Skin epidermis (tissue), 12 donors: ENCODE measurements around the gene ACBD7.
A peak's percentile ranks its signal among the peaks of the same experiment; 100 is the strongest.

ENCODE experiments used
- H3K27ac ChIP-seq, 21 experiments: fragments of 200-600 bp; sonication (generic) in 11 of 21; one replicate each; pipeline ENCODE4 v1.5.0; 2020; ENCODE audit warnings: mild to moderate bottlenecking in 3 of 21, inconsistent platforms in 2 of 21, moderate library complexity in 2 of 21
- H3K4me3 ChIP-seq, 7 experiments: fragments of 200-600 bp; sonication (generic) in 2 of 7; one replicate each; pipeline ENCODE4 v1.5.0; 2020; ENCODE audit warnings: inconsistent platforms in 2 of 7, mild to moderate bottlenecking in 2 of 7, moderate library complexity in 1 of 7

ACBD7 gene

DNA sequence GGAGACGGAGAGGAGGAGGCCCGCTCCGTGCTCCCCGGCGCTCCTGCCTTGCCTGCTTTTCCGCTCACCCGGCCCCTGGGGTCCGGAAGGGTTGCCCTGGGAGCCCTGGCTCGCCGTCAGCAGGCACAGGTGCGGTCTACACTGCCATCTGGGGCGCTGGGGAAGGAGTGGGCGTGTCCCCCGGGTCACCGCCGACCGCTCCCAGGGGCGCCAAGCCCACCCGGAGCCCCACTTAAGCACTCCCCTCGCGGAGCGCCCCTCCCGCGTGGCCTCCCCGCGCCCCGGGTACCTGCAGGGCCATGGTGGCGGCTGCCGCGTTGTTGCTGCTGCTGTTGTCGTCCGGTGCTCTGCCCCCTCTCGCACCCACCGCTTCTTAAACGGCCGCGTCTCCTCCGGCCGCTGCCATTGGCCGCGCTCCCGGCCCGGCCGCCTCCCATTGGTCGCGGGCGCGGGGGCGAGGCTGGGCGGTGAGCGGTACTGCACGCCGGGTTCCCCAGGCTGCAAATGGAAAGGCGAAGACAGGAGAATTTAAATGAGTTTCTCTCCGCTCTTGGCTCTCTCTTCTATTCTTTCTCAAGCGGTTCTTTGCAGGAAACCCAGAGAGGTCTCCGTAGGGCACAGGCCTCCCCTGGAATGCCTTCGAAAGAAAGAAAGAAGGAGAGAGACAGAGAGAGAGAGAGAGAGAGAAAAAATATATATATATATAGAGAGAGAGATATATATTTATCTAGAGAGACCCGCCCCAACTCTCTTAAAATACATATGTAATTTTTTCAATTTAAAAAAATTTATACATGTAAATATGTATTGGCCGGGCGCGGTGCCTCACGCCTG lies at the start of gene ACBD7:
ACBD7 (minus strand) TSS at position 349 of the 834 bp plus-strand sequence; CDS start at position 301, 48 bp downstream.
- Histone ChIP-seq H3K4me3 (peak within 1 kb of the TSS; percentile 33 to 58 (median 53)), H3K27ac (no peak within 1 kb of the TSS)

DNA sequence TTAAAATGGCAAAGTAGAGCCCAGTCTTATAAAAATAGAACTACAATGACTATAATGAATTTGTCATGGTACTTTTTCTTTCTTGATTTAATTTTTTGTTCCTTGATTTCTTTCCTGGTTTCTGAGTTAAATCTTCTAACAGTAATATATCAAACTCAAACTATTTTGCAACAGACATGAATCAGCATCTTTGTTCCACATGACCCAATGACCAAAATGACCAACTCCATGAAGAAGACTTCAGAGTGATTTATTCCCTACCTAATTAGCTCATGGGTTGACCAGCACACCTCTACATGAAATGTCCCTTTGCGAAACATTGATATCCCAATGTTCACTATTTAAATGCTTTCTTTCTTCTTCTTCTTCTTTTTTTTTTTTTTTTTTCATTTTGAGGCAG lies 49.1 kb upstream of the ACBD7 start:
- no peak overlapping the region for H3K27ac ChIP-seq
- H3K4me3 ChIP-seq = no peak overlapping the region

DNA sequence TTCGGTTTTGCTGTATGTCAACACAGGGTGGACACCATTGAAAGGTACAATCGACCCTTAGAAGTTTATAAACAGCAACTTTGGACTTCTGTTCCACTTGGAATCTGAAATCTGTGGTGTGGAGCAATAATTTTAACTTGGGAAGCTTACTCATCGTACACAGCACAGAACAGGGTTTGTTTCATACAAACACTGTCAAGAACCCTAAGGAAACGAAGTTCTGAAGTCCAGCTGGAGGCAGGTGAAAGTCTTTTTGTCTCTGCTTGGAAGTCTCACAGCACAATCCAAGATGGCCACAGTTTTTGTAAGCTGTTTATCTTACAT lies 48.4 kb upstream of the ACBD7 start:
- H3K4me3 ChIP-seq = no peak overlapping the region
- no peak overlapping the region for H3K27ac ChIP-seq

DNA sequence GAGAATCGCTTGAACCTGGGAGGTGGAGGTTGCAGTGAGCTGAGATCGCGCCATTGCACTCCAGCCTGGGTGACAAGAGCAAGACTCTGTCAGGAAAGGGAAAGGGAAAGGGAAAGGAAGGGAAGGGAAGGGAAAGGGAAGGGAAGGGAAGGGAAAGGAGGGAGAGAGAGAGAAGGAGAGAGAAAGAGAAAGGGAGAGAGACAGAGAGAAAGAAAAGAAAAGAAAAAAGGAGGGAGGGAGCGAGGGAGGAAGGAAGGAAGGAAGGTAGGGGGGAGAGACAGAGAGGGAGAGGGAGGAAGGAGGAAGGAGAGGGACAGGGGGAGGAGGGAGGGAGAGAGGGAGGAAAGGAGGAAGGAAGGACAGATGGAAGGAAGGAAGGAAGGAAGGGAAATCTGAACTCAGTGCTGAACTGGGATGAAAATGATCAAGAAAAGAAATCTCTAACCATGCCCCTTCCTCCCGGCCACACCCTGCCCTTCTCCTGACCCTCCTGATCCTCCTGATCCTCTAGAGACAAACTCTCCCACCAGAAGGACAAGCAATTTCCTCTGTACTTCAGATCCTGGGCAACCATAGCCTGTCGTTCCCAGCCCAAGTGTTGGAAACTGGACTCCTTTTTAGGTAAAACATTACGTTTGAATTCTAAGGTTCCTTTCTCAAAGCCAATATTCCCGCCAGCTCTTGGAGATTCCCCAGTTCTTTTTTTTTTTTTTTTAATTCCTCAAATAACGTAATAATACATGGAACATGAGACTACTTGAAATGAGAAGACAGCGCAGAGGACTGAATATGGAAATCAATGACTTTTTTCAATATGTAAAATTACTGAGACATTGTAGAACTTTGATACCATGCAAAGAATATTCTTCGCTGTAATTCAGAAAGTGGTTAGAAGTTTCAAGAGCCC lies 47.8 kb upstream of the ACBD7 start:
- no peak overlapping the region for H3K27ac ChIP-seq

DNA sequence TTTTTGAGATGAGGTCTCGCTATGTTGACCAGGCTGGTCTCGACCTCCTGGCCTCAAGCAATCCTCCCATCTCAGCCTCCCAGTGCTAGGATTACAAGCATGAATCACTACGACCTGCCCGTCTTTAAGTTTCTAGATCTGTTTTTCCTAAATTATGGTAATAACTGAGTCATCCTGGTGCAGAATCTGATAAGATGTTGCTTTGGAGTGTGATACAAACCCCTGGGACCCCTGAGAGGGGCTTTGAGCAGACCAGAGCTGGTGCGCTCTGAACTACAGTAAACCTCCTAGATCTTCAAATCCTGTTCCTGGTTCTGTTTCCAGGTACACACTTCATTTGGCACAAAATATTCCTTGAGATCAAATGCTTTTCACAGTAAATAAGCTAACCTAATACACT lies 42.8 kb upstream of the ACBD7 start:
- Histone ChIP-seq H3K27ac (no peak overlapping the region), H3K4me3 (no peak overlapping the region)

More for the DNA sequence above, 47.8 kb upstream of the ACBD7 start:
- H3K4me3 ChIP-seq = no peak overlapping the region

DNA sequence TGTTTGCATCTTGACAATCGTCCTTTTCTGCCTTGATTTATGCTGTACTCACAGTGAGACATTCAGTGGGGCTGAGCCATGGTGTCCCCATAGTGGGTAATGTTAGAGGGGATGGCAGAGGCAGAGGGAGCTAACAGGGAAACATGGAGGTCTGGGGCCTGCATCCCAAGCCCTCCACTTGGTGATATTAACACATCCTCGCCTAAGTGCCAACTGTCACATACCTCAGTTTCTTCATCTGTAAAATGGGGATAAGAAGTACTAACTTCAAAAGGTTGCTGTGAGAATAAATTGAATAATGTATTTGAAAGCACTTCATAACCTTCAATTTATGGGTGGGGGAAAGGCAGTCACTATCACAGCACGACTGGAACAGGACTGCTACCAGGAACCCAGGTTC lies 36.3 kb upstream of the ACBD7 start:
- Histone ChIP-seq H3K27ac (no peak overlapping the region), H3K4me3 (no peak overlapping the region)

DNA sequence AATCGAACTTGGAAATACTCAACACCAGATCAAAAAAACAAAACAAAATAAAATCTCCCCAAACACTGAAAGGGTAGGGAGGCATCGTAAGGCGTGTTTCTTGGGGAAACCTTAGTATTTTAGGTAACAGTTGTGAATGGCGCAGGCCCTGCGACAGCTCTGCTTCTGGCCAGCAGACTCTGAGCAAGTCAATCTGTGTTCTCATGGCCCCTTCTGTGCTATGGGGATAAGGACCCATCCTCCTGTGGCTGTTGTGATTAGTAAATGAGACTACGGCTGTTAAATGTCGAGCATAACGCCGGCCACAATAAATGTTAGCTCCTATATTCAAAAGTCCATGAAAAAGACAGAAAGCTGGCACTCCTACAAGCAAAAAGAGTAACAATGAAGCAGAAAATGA lies 35.6 kb upstream of the ACBD7 start:
- H3K27ac ChIP-seq = no peak overlapping the region
- H3K4me3 ChIP-seq = no peak overlapping the region

DNA sequence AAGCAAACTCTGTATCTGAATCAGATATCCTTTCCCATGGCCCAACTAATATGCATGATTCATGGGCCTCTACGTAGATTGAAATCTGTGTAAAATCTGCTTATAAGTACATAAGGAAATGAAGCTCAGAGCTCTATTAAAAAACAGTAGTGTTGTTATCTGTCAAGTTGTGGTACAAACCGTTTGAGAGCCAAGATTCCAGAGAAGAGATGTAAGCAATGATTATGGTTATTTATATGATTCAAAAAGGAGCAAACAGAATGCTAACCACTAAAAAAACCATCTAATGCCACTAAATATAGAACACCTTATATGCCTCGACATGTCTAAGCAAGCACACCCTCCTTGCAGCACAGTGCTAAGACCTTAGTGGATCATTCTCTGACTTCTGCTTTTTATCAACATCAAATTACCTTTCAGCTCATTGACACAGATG lies 35.2 kb upstream of the ACBD7 start:
- Histone ChIP-seq H3K4me3 (no peak overlapping the region), H3K27ac (no peak overlapping the region)

DNA sequence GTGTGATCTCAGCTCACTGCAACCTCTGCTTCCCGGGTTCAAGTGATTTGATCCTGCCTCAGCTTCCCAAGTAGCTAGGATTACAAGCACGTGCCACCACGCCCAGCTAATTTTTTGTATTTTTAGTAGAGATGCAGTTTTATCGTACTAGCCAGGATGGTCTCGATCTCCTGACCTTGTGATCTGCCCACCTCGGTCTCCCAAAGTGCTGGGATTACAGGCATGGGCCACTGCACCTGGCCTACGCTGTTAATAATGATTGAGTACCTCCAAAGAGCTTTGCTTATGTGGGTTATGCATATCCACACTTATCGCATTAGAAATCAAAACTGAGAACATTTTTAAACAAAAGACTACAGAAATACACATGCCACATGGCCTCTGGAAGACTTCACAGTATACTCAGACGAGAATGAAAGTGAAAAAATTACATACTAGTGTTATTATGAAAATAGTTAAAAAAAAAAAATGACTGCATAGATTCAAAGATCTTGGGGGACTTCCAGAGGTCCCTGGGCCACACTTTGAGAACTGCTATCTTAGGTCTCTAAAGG lies 34.0 kb upstream of the ACBD7 start:
- H3K4me3 ChIP-seq = no peak overlapping the region
- H3K27ac ChIP-seq = no peak overlapping the region

DNA sequence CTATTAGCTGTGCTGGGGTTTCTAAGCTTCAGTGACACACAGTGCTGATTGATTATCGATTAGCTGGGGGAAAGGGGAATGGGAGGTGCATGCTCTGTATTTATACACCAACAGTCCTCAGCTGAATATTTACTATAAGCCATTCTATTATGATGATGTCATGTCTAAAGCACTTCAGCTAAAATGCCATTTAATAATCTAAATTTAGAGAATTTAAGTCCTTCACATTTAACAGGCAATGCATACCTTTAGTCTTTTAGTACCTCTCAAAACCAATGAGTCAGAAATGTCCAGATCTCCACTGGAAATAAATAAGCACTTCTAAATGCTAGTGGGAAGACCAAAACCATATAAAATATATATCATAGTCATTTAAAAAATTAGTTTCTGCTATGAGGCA lies 33.1 kb upstream of the ACBD7 start:
- no peak overlapping the region for H3K27ac ChIP-seq
- H3K4me3 ChIP-seq = no peak overlapping the region

DNA sequence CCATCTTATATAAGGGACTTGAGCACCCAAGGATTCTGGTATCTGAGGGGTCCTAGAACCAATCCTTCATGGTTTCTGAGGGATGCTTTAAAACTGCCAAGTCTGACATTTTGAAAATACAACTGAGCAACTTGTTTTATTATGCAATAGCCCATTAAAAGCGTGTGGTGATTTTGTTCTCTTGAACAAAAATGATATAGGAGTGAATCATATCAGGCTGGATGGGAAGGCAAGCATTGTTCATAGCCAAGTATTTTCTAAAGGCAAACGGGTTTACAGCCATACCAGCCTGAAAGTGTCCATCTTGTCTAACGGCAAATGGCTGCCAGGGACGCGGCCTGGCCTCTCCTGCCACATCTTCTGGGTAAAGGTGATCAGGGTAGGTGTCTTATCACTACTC lies 31.9 kb upstream of the ACBD7 start:
- no peak overlapping the region for H3K27ac ChIP-seq
- no peak overlapping the region for H3K4me3 ChIP-seq

DNA sequence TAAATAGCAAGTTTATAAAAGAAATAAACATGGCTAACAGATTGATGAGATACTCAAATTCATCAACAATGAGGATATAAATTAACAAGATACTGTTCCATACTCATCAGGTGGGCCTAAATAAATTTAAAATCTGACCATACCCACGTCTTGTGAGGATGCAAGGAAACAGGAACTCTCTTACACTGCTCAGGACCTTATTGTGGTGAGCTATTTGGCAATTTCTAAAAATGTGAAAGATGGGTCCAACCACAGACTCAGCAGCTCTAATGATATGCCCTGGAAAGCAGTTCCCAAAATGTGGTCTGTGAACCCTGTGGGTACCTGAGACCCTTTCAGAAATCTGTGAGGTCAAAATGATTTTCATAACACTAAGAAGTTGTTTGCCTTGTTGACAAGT lies 30.0 kb upstream of the ACBD7 start:
- no peak overlapping the region for H3K27ac ChIP-seq

DNA sequence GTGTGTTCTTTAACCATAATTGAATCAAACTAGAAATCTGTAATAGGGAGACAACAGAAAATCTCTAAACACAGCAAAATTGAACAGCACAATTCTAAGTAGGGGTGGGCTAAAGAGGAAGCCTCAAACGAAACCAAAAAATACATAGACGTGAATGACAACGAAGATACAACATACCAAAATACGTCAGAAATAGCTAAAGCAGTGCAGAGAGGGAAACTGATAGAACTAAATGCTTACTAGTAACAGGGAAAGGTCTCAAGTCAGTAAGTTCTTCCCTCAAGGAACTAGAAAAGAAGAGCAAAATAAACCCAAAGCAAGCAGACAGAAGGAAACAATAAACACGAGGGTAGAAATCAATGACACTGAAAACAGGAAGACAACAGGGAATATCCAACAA lies 27.6 kb upstream of the ACBD7 start:
- H3K27ac ChIP-seq = no peak overlapping the region

More for the DNA sequence above, 30.0 kb upstream of the ACBD7 start:
- H3K4me3 ChIP-seq = no peak overlapping the region

DNA sequence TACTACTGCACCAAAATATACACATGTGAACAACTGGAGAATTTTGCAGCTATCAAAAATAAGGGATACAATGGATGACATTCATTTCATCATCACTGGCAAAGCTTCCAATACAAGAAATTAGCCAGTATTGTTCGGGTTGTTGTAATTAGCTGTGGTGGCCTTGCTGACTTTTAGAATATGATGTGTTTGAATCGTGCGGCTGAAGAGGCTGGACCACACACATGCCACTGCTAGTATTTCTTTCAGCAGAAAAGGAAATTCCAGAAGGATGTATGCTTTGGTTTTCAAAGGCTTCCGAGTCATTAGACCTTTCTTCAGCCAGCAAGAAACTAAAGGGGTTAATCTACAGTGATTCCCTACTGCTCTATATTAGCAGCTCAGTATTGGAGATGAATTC lies 25.2 kb upstream of the ACBD7 start:
- Histone ChIP-seq H3K4me3 (no peak overlapping the region), H3K27ac (no peak overlapping the region)

More for the DNA sequence above, 27.6 kb upstream of the ACBD7 start:
- H3K4me3 ChIP-seq = no peak overlapping the region

DNA sequence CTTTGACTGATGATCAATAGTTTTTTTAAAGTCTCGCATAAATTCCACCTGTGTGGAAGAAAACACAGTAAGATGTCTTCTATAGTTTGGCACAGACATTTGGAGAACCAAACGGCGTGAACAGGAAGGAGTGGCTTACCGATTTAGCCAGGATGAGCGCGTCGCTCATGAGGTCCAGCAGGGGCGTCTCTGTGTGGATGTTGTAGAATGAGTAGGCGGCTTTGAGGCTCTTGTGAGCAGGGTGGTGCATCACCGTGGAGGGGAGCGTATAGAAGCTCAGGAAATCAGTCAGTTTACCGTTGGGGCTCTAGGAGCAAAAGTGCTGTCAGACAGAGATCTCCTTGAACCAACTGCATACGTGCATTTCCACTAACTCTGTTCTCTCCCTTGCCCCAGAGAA lies 24.1 kb upstream of the ACBD7 start:
- Histone ChIP-seq H3K27ac (no peak overlapping the region), H3K4me3 (no peak overlapping the region)

DNA sequence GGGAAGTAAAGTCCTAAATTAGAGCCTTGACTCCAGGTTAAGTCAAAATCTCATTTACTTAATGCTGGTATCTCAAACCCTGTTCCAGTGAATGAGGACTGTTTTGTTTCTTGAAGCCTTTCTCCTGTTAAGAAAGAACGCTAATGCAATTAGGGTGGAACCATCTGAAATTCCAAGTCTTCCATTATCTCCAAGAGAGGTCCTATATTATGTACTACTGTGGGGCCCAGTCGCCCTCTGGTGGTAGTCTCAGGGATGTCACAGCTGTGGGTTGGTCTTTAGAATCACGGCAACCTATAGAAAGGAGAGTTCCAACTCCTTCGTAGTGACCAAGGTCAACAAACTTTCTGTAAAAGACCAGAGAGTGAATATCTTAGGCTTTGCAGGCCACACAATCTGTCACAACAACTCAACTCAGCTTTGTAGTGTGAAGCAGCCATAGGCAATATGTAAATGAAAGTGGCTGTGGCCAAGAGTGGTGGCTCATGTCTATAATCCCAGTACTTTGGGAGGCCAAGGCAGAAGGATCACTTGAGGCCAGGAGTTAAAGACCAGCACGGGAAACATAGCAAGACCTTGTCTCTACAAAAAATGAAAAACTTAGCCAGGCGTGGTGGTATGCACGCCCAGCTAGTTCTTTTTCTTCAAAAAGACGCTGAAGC lies 17.9 kb upstream of the ACBD7 start:
- Histone ChIP-seq H3K27ac (no peak overlapping the region), H3K4me3 (no peak overlapping the region)

DNA sequence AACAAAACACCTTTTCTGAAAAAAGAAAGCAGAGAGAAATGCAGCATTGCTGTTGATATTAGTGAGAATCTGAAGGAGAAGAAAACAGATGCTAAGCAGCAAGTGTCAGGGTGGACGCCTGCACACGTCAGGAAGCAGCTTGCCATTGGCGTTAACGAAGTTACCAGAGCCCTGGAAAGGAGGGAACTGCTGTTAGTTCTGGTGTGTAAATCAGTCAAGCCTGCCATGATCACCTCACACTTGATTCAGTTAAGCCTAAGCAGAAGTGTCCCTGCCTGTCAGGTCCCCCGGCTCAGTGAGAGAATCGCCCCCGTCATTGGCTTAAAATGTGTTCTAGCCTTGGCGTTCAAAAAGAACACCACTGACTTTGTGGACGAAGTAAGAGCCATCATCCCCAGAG lies 14.9 kb upstream of the ACBD7 start:
- Histone ChIP-seq H3K27ac (no peak overlapping the region), H3K4me3 (no peak overlapping the region)

DNA sequence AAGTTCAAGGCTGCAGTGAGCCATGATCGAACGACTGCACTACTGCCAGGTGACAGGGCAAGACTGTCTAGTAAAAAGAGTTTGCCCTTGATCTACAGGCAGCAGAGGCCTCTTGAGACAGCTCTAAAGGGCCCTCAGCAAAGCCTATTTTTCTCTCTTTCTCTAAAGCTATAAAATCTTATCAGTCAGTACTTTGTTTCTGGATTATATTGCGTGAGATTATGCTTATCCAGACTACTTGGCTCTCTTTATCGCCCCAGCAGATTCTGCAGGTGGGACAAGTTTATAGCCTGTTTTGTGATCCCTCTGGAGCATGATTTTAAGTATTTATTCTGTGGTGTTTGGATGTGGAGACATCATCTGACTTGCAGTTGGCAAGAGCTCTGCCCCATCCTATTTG lies 11.3 kb upstream of the ACBD7 start:
- Histone ChIP-seq H3K4me3 (no peak overlapping the region), H3K27ac (peak overlapping the region in 1 of 21 experiments; percentile 15)

DNA sequence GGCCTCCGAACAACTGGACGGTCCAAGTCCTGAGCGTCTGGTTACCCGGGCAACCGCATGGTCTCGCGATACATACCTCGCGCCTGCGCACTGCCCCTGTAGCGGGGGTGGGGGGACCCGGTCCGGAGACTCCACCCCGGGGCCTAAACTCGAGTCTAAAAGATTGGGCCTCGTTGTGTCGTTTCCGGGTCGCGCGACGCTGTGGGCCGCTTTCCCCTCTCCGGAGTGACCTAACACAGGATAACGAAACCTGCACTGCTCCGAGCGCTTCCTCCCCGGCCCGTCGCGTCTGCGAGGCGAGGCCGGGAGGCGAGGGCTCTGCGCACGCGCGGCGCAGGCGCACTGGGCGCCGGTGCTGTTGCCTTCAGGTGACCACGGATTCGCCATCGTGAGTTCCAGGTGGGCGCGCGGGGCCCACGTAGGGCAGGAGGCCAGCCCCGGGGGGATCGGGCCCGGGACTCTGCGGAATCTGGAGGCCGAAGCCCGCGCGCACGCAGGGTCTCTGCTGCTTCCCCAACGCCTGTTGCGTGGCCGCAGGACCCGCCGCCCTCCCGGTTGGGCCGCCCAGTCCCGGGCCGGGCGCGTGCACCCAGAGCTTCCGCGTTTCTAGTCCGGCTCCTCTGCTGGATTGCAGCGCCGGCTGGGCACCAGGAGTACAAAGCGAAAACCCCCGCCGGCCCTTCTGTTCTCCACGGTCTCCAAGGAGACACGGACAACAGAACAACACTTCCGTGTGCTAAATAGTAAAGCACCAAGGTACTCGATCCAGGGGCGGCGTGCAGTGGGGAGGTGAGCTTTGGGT lies 8.6 kb upstream of the ACBD7 start, which contains the start of gene RPP38:
RPP38 (plus strand) TSS at position 345 of the 802 bp plus-strand sequence. CDS start 5,960 bp downstream, outside the sequence.
- peak within 1 kb of the TSS; percentile 65 to 99 (median 95) for H3K27ac ChIP-seq

More for the DNA sequence above, 8.6 kb upstream of the ACBD7 start, which contains the start of gene RPP38:
- H3K4me3 ChIP-seq = peak within 1 kb of the TSS; percentile 76 to 96 (median 85)
